Esophagus (tissue), 2 donors: ENCODE results near the gene PLCD3. TPM values are rescaled to one million over a fixed set of nuclear protein-coding genes. Genes with fewer than 3 reads are reported as not detected.

Experiments
- H3K27ac ChIP-seq, 2 donors: one replicate each; pipeline ENCODE4 v1.5.1; 2013; ENCODE audit warnings: low read depth in 2 of 2, mild to moderate bottlenecking in 2 of 2, inconsistent platforms in 1 of 2, low read length in 1 of 2, moderate library complexity in 1 of 2
- H3K27me3 ChIP-seq, 2 donors: one replicate each; pipeline ENCODE4 v1.6.1; 2013; ENCODE audit warnings: low read length in 2 of 2, control low read depth in 1 of 2, mild to moderate bottlenecking in 1 of 2; ENCODE audit not compliant: insufficient read depth in 2 of 2, control insufficient read depth in 1 of 2
- H3K36me3 ChIP-seq, 2 donors: one replicate each; pipeline ENCODE4 v1.6.1; 2013; ENCODE audit warnings: low read length in 1 of 2; ENCODE audit not compliant: control insufficient read depth in 2 of 2, insufficient read depth in 2 of 2
- H3K4me1 ChIP-seq, 2 donors: one replicate each; pipeline ENCODE4 v1.6.1; 2013; ENCODE audit warnings: low read length in 1 of 2; ENCODE audit not compliant: control insufficient read depth in 2 of 2, insufficient read depth in 2 of 2
- H3K4me3 ChIP-seq, 2 donors: one replicate each; pipeline ENCODE4 v1.5.1; 2013; ENCODE audit warnings: low read length in 2 of 2, mild to moderate bottlenecking in 2 of 2, low read depth in 1 of 2, moderate library complexity in 1 of 2
- H3K9me3 ChIP-seq, 2 donors: one replicate each; pipeline ENCODE4 v1.6.1; 2013; ENCODE audit warnings: mild to moderate bottlenecking in 2 of 2, low read depth in 1 of 2, low read length in 1 of 2, moderate library complexity in 1 of 2; ENCODE audit not compliant: control insufficient read depth in 2 of 2, insufficient read depth in 1 of 2
- WGBS, 2 donors: extraction: QIAGEN DNeasy Blood & Tissue Kit; methylation state at CpG; one replicate each; pipeline ENCODE4 v1.1.7; 2013; 5-methylcytosine and 5-hydroxymethylcytosine counted together
- polyA plus RNA-seq, 2 donors: library from polyadenylated mRNA; stranded (reverse); fragments of 200-250 nt; gene quantifications; one replicate each; pipeline ENCODE4 v1.2.3, GENCODE V29; 2013
- donor health status: healthy with polysubstance abuse.
- donor health status: Bipolar disorder and iron deficiency.

Gene PLCD3, protein sequence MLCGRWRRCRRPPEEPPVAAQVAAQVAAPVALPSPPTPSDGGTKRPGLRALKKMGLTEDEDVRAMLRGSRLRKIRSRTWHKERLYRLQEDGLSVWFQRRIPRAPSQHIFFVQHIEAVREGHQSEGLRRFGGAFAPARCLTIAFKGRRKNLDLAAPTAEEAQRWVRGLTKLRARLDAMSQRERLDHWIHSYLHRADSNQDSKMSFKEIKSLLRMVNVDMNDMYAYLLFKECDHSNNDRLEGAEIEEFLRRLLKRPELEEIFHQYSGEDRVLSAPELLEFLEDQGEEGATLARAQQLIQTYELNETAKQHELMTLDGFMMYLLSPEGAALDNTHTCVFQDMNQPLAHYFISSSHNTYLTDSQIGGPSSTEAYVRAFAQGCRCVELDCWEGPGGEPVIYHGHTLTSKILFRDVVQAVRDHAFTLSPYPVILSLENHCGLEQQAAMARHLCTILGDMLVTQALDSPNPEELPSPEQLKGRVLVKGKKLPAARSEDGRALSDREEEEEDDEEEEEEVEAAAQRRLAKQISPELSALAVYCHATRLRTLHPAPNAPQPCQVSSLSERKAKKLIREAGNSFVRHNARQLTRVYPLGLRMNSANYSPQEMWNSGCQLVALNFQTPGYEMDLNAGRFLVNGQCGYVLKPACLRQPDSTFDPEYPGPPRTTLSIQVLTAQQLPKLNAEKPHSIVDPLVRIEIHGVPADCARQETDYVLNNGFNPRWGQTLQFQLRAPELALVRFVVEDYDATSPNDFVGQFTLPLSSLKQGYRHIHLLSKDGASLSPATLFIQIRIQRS
- 10 to 100 TPM; 34.2 to 47.3 TPM for polyA plus RNA-seq

- Histone ChIP-seq H3K27me3 (no peaks in the 10 kb centered on the region), H3K4me3 (peak within 1 kb of the TSS; percentile 67 to 80), H3K27ac (peak within 1 kb of the TSS; percentile 97 to 99), H3K4me1 (peaks cover 15 to 49% of the 10 kb centered on the region in 2 donors), H3K36me3 (no peaks in the 10 kb centered on the region), H3K9me3 (no peaks in the 10 kb centered on the region)
- 1% methylated on average over 25 to 34 of the region's 36 CpGs for WGBS, 2 donors
Measured at GRCh38 chr17:45132320-45132571, at the start of gene PLCD3. Gene PLCD3, minus strand, starts transcription at chr17:45132515. Its CDS starts 105 bp downstream, at chr17:45132410.

GRCh38 chr17:45177563-45177962, 45.2 kb upstream of the PLCD3 start:
- 78 to 83% methylated on average over 7 of the region's 7 CpGs for WGBS, 2 donors
- no peak overlapping the region for H3K27ac ChIP-seq
- no peaks in the 10 kb centered on the region for H3K9me3 ChIP-seq
- no peaks in the 10 kb centered on the region for H3K36me3 ChIP-seq
- no peak overlapping the region for H3K4me3 ChIP-seq
- peaks cover 0 to 4% of the 10 kb centered on the region in 2 donors for H3K4me1 ChIP-seq
- H3K27me3 ChIP-seq, result no peaks in the 10 kb centered on the region

DNA sequence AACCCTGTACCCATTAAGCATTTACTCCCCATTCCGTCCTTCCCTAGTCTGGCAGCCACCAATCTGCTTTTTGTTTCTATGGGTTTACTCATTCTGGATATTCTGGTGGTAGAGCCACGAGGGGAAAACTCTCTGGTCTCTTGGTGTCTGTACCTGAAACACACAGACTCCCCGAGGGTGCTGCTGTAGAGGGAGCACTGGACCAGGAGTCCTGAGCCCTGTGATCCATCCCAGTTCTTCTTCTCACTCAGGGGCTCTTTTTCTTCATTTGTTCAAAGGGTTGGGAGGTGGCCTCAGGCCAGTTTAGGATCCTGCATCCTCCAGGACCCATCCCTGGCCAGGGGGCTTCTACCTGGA, 43.4 kb upstream of the PLCD3 start:
- Histone ChIP-seq H3K9me3 (no peaks in the 10 kb centered on the region), H3K27me3 (no peaks in the 10 kb centered on the region), H3K36me3 (no peaks in the 10 kb centered on the region), H3K4me3 (no peak overlapping the region), H3K4me1 (peaks cover 0 to 17% of the 10 kb centered on the region in 2 donors), H3K27ac (peak overlapping the region; percentile 45 to 51)
- 63 to 75% methylated on average over 3 of the region's 3 CpGs for WGBS, 2 donors

GRCh38 chr17:45172541-45173286, 40.4 kb upstream of the PLCD3 start:
- Histone ChIP-seq H3K9me3 (no peaks in the 10 kb centered on the region), H3K27me3 (no peaks in the 10 kb centered on the region), H3K4me3 (peak overlapping the region; percentile 20 to 52), H3K4me1 (peaks cover 0 to 22% of the 10 kb centered on the region in 2 donors), H3K36me3 (peaks cover 0 to 3% of the 10 kb centered on the region in 2 donors), H3K27ac (peak overlapping the region; percentile 98 to 99)
- WGBS, 2 donors, result 12 to 14% methylated on average over 8 to 10 of the region's 10 CpGs

DNA sequence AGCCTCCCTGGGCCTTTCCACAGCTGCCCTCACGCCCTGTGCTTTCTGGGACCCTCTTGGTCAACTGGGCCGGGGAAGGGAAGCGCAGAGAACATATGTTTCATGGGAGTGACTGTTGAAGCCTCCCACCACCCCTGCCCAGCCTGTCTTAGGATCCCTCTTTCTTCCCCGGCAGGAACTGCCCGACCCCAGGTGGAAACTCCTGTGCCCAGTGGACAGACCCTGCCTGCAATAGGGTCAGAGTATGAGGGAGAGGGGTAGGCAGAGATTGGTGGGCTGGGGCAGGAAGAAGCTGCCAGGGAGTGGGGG, 39.9 kb upstream of the PLCD3 start:
- Histone ChIP-seq H3K4me1 (peaks cover 0 to 22% of the 10 kb centered on the region in 2 donors), H3K36me3 (peaks cover 0 to 3% of the 10 kb centered on the region in 2 donors), H3K9me3 (no peaks in the 10 kb centered on the region), H3K4me3 (peak overlapping the region; percentile 20 to 52), H3K27me3 (no peaks in the 10 kb centered on the region), H3K27ac (peak overlapping the region; percentile 98 to 99)
- WGBS, 2 donors, result 46 to 49% methylated on average over 5 of the region's 5 CpGs

DNA sequence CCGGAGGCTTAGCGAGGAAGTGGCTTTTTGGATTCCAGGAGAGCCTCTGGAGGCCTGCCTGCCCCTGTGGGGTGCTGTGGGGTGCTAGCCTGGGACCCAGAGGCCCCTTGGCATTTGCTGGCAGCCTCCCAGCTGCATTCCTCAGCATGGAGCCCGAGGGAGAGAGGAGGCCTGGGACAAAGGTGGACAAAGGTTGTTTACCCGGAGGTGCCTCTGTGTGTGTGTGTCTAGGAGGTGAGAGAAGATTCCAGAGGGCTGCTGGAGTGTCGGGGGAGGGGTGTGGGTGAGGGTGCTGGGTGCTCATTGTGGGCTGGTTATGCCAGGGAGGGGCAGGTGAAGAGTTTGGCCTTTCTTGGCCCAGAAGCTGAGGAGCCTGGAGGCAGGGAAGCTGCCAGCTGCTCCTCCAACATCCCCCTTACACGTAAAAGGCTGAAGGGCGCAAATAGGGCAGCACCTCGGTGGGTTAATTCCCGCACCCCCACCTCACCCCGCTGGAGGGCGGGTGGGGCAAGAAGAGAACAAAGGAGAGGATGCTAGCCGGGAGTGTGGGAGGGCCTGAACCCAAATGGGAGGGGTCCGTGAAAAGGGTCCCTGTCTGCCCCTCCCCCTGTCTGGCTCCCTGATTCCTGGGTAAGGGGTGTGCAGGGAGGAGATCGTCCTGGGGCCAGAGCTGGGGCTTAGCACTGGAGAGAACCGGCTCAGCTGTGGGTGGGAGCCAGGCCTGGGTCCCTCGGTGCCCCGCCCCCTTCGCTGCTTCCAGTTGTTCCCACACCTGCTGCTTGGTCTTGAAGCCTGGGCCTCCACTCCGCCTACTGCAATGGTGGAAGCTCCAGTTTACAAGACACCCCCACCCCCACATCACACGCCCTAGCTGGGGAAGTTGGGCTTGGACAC, 39.3 kb upstream of the PLCD3 start:
- Histone ChIP-seq H3K9me3 (no peaks in the 10 kb centered on the region), H3K27ac (peak overlapping the region; percentile 98 to 99), H3K36me3 (peaks cover 0 to 3% of the 10 kb centered on the region in 2 donors), H3K4me1 (peaks cover 0 to 22% of the 10 kb centered on the region in 2 donors), H3K4me3 (peak overlapping the region; percentile 20 to 52), H3K27me3 (no peaks in the 10 kb centered on the region)
- WGBS, 2 donors, result 24 to 28% methylated on average over 20 of the region's 20 CpGs

GRCh38 chr17:45170931-45171337, 38.6 kb upstream of the PLCD3 start:
- Histone ChIP-seq H3K27me3 (no peaks in the 10 kb centered on the region), H3K36me3 (peaks cover 0 to 3% of the 10 kb centered on the region in 2 donors), H3K27ac (peak overlapping the region; percentile 98 to 99), H3K9me3 (no peaks in the 10 kb centered on the region), H3K4me1 (peaks cover 0 to 19% of the 10 kb centered on the region in 2 donors), H3K4me3 (peak overlapping the region; percentile 20 to 52)
- 19 to 25% methylated on average over 5 of the region's 5 CpGs for WGBS, 2 donors

DNA sequence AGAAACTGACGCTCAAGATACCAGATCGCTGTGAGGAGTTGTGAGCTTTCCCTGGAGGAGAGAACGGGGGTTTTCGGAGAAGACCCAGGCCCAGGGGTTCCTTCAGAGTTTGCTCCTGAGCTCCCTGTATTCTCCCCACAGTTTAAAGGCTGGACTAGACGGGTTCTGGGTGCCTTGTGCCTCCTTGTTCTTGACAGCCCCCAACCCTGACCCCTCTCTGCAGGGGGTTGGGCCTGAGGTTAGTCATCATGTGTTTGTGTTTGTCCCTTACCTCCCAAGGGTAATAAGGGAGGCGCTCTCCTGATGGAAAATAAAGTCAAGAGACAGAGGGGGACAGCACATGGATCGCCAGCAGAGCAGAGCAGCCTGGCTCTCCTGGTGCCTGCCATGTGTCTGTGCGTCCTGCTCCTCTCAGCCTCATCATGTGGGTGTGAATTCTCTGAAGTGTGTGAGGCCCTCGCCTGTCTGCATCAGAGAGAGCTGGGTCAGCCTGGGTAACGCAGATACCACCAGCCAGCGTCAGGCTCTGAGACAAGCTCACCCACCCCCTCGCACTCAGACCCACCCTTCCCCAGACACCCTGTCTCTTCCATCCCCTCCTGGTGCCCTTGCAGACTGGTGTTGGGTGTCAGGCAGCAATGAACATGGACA, 38.1 kb upstream of the PLCD3 start:
- no peaks in the 10 kb centered on the region for H3K27me3 ChIP-seq
- H3K36me3 ChIP-seq, result peaks cover 0 to 3% of the 10 kb centered on the region in 2 donors
- peaks cover 0 to 18% of the 10 kb centered on the region in 2 donors for H3K4me1 ChIP-seq
- H3K9me3 ChIP-seq, result no peaks in the 10 kb centered on the region
- no peak overlapping the region for H3K4me3 ChIP-seq
- peak overlapping the region; percentile 98 to 99 for H3K27ac ChIP-seq
- 68 to 79% methylated on average over 12 of the region's 12 CpGs for WGBS, 2 donors
